ENCODE data around the gene ARAP1. TPM values are rescaled to one million over a fixed set of nuclear protein-coding genes. Genes with fewer than 3 reads are reported as not detected.

Gene ARAP1
- total and polyA plus RNA-seq, 2 donors (not counting 3 experiments of a cell fraction or from before 2014, with no cell fraction given), result 36.8 to 66.2 TPM

DNA sequence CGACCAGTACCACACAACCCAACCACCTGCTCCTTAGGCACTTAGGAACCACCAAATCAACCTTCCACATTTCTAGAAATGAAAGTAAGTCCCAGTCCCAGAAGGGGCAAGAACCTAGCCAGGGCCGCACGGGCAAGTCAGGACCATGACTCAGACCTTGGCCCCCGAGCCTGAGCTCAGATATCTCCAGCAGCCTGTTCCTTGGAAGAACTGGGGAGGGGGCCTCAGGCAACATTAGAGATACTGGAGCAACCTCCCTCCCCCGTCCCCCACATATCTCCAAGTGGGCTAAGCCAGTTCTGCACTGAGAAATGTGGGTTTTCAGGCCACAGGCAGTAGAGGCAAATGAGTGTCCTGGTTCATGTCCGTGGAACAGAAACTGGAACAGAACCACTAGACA is 7.7 kb downstream of the ARAP1 start:
- Histone ChIP-seq H3K4me1 (ENCODE audit: control insufficient read depth, extremely low read depth, insufficient read depth, low read length) (no peaks in the 10 kb centered on the region), H3K9me3 (replicated peaks; ENCODE audit: control insufficient read depth, insufficient read depth, low read length) (no peaks in the 10 kb centered on the region), H3K4me2 (ENCODE audit: insufficient read depth, low read length) (no peak overlapping the region), H3K9ac (replicated peaks; ENCODE audit: extremely low read depth, insufficient read depth, low read length) (no peak overlapping the region), H3K79me2 (ENCODE audit: control insufficient read depth, insufficient read depth, low read length) (peaks cover under 1% of the 10 kb centered on the region), H3K27me3 (ENCODE audit: control insufficient read depth in 2 of 2, insufficient read depth in 2 of 2, low read length in 2 of 2) (no peaks in the 10 kb centered on the region), H3K27ac (ENCODE audit: insufficient read depth, low read depth, low read length) (no peak overlapping the region), H2AFZ (ENCODE audit: low read depth, low read length) (no peak overlapping the region), H4K20me1 (replicated peaks; ENCODE audit: control insufficient read depth, extremely low read depth, insufficient read depth, low read length) (no peaks in the 10 kb centered on the region), H3K36me3 (ENCODE audit: control insufficient read depth in 2 of 2, extremely low read depth in 1 of 2, insufficient read depth in 2 of 2, low read length in 2 of 2) (no peaks in the 10 kb centered on the region), H3K4me3 (replicated peaks in 1 of 3; ENCODE audit: insufficient read depth in 1 of 3, low read depth in 1 of 3, low read length in 3 of 3) (no peak overlapping the region), H3K9me1 (replicated peaks; ENCODE audit: control insufficient read depth, extremely low read depth, insufficient read depth, low read length) (no peaks in the 10 kb centered on the region)
- BruUV-seq (replicated peaks), result no TSS peak
- ChIA-PET POLR2A (no interaction called here), CTCF (interaction anchor here (2.8 kb wide), 1 partner anchor 19 kb away, joined by 15 read pairs; no protein-coding TSS in a partner anchor)
- intact Hi-C loops (cut with micrococcal nuclease), result no loop called here
- no peak for TF ChIP-seq POLR2AphosphoS5 (IDR thresholded peaks at IDR 0.05; ENCODE audit: insufficient read depth, low read depth, low read length)
- TF ChIP-seq, protein P1, sequence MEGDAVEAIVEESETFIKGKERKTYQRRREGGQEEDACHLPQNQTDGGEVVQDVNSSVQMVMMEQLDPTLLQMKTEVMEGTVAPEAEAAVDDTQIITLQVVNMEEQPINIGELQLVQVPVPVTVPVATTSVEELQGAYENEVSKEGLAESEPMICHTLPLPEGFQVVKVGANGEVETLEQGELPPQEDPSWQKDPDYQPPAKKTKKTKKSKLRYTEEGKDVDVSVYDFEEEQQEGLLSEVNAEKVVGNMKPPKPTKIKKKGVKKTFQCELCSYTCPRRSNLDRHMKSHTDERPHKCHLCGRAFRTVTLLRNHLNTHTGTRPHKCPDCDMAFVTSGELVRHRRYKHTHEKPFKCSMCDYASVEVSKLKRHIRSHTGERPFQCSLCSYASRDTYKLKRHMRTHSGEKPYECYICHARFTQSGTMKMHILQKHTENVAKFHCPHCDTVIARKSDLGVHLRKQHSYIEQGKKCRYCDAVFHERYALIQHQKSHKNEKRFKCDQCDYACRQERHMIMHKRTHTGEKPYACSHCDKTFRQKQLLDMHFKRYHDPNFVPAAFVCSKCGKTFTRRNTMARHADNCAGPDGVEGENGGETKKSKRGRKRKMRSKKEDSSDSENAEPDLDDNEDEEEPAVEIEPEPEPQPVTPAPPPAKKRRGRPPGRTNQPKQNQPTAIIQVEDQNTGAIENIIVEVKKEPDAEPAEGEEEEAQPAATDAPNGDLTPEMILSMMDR (IDR thresholded peaks at IDR 0.05; ENCODE audit: extremely low read depth in 1 of 2, insufficient read depth in 1 of 2, low read depth in 1 of 2, low read length in 2 of 2), result no peak
- dilution Hi-C loops (cut with MboI; ENCODE audit: extremely low pct_ligation_motif_present, low sequenced_read_pairs), result no loop called here
- FAIRE-seq (no peak), DNase-seq (ENCODE audit: low read depth, low spot score) (no peak)

DNA sequence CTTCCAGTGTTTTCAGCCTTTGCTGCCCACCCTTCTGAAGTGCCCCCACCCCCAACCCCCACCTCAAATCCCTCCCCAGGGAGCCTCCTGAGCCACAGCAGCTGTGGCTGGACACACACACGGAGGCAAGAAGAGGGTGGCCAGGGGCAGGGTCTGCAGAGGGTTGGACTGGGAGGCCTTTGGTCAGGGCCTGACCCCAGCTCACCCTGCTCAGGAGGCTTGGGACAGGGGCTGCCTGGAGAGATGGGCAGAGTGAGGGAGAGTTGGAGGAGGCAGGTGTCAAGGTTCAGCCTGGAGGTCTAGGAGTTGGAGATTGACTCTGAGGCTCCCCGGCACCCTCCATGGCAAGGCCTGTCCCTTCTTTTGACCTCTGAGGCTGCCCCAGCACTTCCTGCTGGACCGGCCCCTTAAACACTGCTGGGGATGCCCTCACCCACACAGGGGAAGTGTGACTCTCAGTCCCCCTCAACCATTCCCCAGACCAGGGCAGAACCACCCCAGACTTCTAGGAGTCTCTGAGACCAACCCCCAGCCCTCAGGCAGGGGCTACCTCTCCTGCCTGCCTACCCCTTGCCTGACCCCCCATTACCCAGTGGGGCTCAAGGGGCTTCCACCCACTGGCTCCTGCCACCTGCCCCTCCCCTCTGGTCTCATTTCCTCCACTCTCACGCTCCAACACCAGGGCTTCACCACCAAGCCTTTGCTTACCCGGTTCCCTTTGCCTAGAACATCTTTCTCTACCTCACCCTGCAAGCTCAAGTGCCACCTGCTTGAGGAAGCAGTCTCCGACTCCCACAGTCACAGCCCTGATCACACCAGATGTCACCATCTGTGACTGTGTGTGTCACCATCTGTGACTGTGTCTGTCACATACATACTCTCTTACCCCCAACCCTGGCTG is 8.6 kb downstream of the ARAP1 start:
- Histone ChIP-seq H3K9ac (replicated peaks; ENCODE audit: extremely low read depth, insufficient read depth, low read length) (no peak overlapping the region), H3K4me2 (ENCODE audit: insufficient read depth, low read length) (no peak overlapping the region), H3K4me1 (ENCODE audit: control insufficient read depth, extremely low read depth, insufficient read depth, low read length) (no peaks in the 10 kb centered on the region), H4K20me1 (replicated peaks; ENCODE audit: control insufficient read depth, extremely low read depth, insufficient read depth, low read length) (no peaks in the 10 kb centered on the region), H3K9me1 (replicated peaks; ENCODE audit: control insufficient read depth, extremely low read depth, insufficient read depth, low read length) (no peaks in the 10 kb centered on the region), H2AFZ (ENCODE audit: low read depth, low read length) (no peak overlapping the region), H3K27me3 (ENCODE audit: control insufficient read depth in 2 of 2, insufficient read depth in 2 of 2, low read length in 2 of 2) (no peaks in the 10 kb centered on the region), H3K36me3 (ENCODE audit: control insufficient read depth in 2 of 2, extremely low read depth in 1 of 2, insufficient read depth in 2 of 2, low read length in 2 of 2) (no peaks in the 10 kb centered on the region), H3K27ac (ENCODE audit: insufficient read depth, low read depth, low read length) (no peak overlapping the region), H3K79me2 (ENCODE audit: control insufficient read depth, insufficient read depth, low read length) (peaks cover 2% of the 10 kb centered on the region), H3K4me3 (replicated peaks in 1 of 3; ENCODE audit: insufficient read depth in 1 of 3, low read depth in 1 of 3, low read length in 3 of 3) (no peak overlapping the region), H3K9me3 (replicated peaks; ENCODE audit: control insufficient read depth, insufficient read depth, low read length) (no peaks in the 10 kb centered on the region)
- BruUV-seq (replicated peaks), result no TSS peak
- DNase-seq (ENCODE audit: low read depth, low spot score), result no peak
- dilution Hi-C loops (cut with MboI; ENCODE audit: extremely low pct_ligation_motif_present, low sequenced_read_pairs), result no loop called here
- ChIA-PET POLR2A (no interaction called here), CTCF (no interaction called here)
- no peak for FAIRE-seq
- intact Hi-C loops (cut with micrococcal nuclease), result no loop called here
- TF ChIP-seq, protein P1 (IDR thresholded peaks at IDR 0.05; ENCODE audit: extremely low read depth in 1 of 2, insufficient read depth in 1 of 2, low read depth in 1 of 2, low read length in 2 of 2), result no peak
- TF ChIP-seq POLR2AphosphoS5 (IDR thresholded peaks at IDR 0.05; ENCODE audit: insufficient read depth, low read depth, low read length), result no peak
- TF ChIP-seq GATA2 (IDR thresholded peaks at IDR 0.05; ENCODE audit: insufficient read depth, insufficient read length, low read depth, low read length), result no peak
- TF ChIP-seq EZH2 (IDR thresholded peaks at IDR 0.05; ENCODE audit: borderline replicate concordance, low read depth, low read length, severe bottlenecking), result no peak
- TF ChIP-seq MYC (IDR thresholded peaks at IDR 0.05; ENCODE audit: low read depth, low read length), result no peak
- no peak for TF ChIP-seq FOS (IDR thresholded peaks at IDR 0.05; ENCODE audit: borderline replicate concordance, insufficient read depth, low read length)
- TF ChIP-seq, protein P2, sequence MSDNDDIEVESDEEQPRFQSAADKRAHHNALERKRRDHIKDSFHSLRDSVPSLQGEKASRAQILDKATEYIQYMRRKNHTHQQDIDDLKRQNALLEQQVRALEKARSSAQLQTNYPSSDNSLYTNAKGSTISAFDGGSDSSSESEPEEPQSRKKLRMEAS (IDR thresholded peaks at IDR 0.05; ENCODE audit: insufficient read depth, insufficient read length), result no peak
- TF ChIP-seq POLR2A (IDR thresholded peaks at IDR 0.05; ENCODE audit: low read depth, low read length), result no peak
- no peak for TF ChIP-seq JUN (IDR thresholded peaks at IDR 0.05; ENCODE audit: borderline replicate concordance, insufficient read depth, insufficient read length, low read depth)
